K562 (cell line): Measurements from ENCODE around the gene TOMM6. TPM values are rescaled to one million over a fixed set of nuclear protein-coding genes. Genes with fewer than 3 reads are reported as not detected.
A peak's percentile ranks its signal among the peaks of the same experiment; 100 is the strongest.

ENCODE experiments used
- ARID1B ChIP-seq: fragments of 450-650 bp; IDR thresholded peaks from 2 replicates; pipeline ENCODE4 v1.6.1; 2016; ENCODE audit warnings: antibody characterized with exemption, mild to moderate bottlenecking, inconsistent platforms
- CBFB ChIP-seq: sonication (generic); formaldehyde crosslinking; IDR thresholded peaks from 2 replicates; pipeline ENCODE4 v1.4.0; 2020; ENCODE audit warnings: mild to moderate bottlenecking, missing genetic modification reagents
- CXXC5 ChIP-seq: fragments of 250-450 bp; sonication (Bioruptor Pico); IDR thresholded peaks from 2 replicates; pipeline ENCODE4 v1.8.0; 2022; ENCODE audit warnings: inconsistent platforms, mild to moderate bottlenecking, moderate library complexity
- FOXK1 ChIP-seq: sonication (generic); formaldehyde crosslinking; IDR thresholded peaks from 2 replicates; pipeline ENCODE4 v1.8.0; 2022; ENCODE audit warnings: missing genetic modification reagents, mild to moderate bottlenecking, borderline replicate concordance
- HCFC1 ChIP-seq: IDR thresholded peaks from 2 replicates; pipeline ENCODE4 v1.6.1; 2012; ENCODE audit warnings: low read depth, low read length, improper control_type of control experiment
- NR2C2 ChIP-seq, 2 experiments: fragments of 200-800 bp in 1 of 2; sonication (Bioruptor generic) in 1 of 2; sonication (generic) in 1 of 2; formaldehyde crosslinking in 1 of 2; IDR thresholded peaks; 2 replicates each; pipeline versions ENCODE4 v1.6.1 to v1.8.0; 2016 to 2022; ENCODE audit warnings: mild to moderate bottlenecking in 1 of 2, missing compliant biosample characterization in 1 of 2, missing genetic modification characterization in 1 of 2, missing genetic modification reagents in 1 of 2
- PCBP1 ChIP-seq: fragments of 200-400 bp; formaldehyde crosslinking; IDR thresholded peaks from 2 replicates; pipeline ENCODE4 v1.6.1; 2018; ENCODE audit warnings: mild to moderate bottlenecking, low read depth, low read length; ENCODE audit not compliant: poor library complexity, severe bottlenecking
- POLR2AphosphoS5 ChIP-seq: IDR thresholded peaks from 2 replicates; pipeline ENCODE4 v1.6.1; 2011; ENCODE audit warnings: mild to moderate bottlenecking, low read depth, low read length, moderate library complexity; ENCODE audit not compliant: control insufficient read depth, insufficient read depth
- POLR2B ChIP-seq: fragments of 450-650 bp; IDR thresholded peaks from 2 replicates; pipeline ENCODE4 v1.6.1; 2018; ENCODE audit warnings: low read depth; ENCODE audit not compliant: partially characterized antibody
- TOE1 ChIP-seq, 2 experiments: fragments of 450-650 bp in 1 of 2; sonication (generic) in 1 of 2; formaldehyde crosslinking in 1 of 2; IDR thresholded peaks; 2 replicates each; pipeline versions ENCODE4 v1.7.1 to v1.8.0; 2016 to 2022; ENCODE audit warnings: borderline replicate concordance in 2 of 2, mild to moderate bottlenecking in 2 of 2, antibody characterized with exemption in 1 of 2, inconsistent platforms in 1 of 2, low read depth in 1 of 2, missing genetic modification reagents in 1 of 2, moderate library complexity in 1 of 2
- VEZF1 ChIP-seq: fragments of 200-800 bp; sonication (Bioruptor generic); IDR thresholded peaks from 2 replicates; pipeline ENCODE4 v1.6.1; 2017; ENCODE audit warnings: missing genetic modification characterization, missing compliant biosample characterization
- ZBTB33 ChIP-seq: sonication (generic); formaldehyde crosslinking; IDR thresholded peaks from 2 replicates; pipeline ENCODE4 v1.8.1; 2023; ENCODE audit warnings: mild to moderate bottlenecking, missing genetic modification reagents
- ZNF592 ChIP-seq: fragments of 450-650 bp; IDR thresholded peaks from 2 replicates; pipeline ENCODE4 v1.6.1; 2017; ENCODE audit warnings: antibody characterized with exemption, mild to moderate bottlenecking
- ZNF639 ChIP-seq, 2 experiments: fragments of 200-800 bp in 1 of 2; sonication (Bioruptor generic) in 1 of 2; sonication (generic) in 1 of 2; formaldehyde crosslinking in 1 of 2; IDR thresholded peaks in 1 of 2; conservative IDR thresholded peaks in 1 of 2; 2 replicates each; pipeline versions ENCODE4 v1.5.0 to v1.6.1; 2016 to 2020; ENCODE audit warnings: missing compliant biosample characterization in 1 of 2, missing genetic modification characterization in 1 of 2, missing genetic modification reagents in 1 of 2
- polyA plus RNA-seq, 8 experiments: library from polyadenylated mRNA; depleted of rRNA in 4 of 8; stranded (reverse) in 5 of 8; unstranded in 3 of 8; fragments of >200 nt; fragmentation: Nextera tagmentation in 2 of 8; fragmentation: Illumina TruSeq in 1 of 8; extraction: Ambion mirVana in 2 of 8; extraction: Trizol in 1 of 8; gene quantifications; 2 replicates each; pipeline versions ENCODE4 v1.2.1 to v1.2.3, GENCODE V29; 2011 to 2014; ENCODE audit warnings: inconsistent platforms in 1 of 8, missing spikeins in 1 of 8
- total RNA-seq, 7 experiments: library from RNA; depleted of rRNA in 6 of 7; stranded (reverse); fragments of >200 nt in 6 of 7; fragmentation: Illumina TruSeq in 2 of 7; extraction: Trizol in 2 of 7; gene quantifications; 2 replicates each; pipeline versions ENCODE4 v1.2.1 to v1.2.3, GENCODE V29; 2011 to 2021; ENCODE audit warnings: low replicate concordance in 1 of 7

The TOMM6 gene
- total and polyA plus RNA-seq, 9 of the 15 experiments (the other 6 are each of a cell fraction or from before 2014, with no cell fraction given) = 380 to 2,097 (median 1,065) TPM

- TF ChIP-seq VEZF1 (peak; percentile 88), CBFB (CRISPR knock-in tag) (0 out of 2 replicates have a peak, but pooled peaks have one; percentile 22), HCFC1 (peak; percentile 82), POLR2B (peak; percentile 41), NR2C2 (CRISPR knock-in tag; IDR thresholded peaks at IDR 0.05) (peak; percentile 98), NR2C2 (tag; IDR thresholded peaks at IDR 0.05) (peak; percentile 99), CXXC5 (peak; percentile 92), PCBP1 (peak; percentile 92), FOXK1 (CRISPR knock-in tag) (0 out of 2 replicates have a peak, but pooled peaks have one; percentile 18), ZNF592 (no peak), ZNF639 (CRISPR knock-in tag; conservative IDR thresholded peaks at IDR 0.05 in 1 of 2, IDR thresholded peaks at IDR 0.05 in 1 of 2) (peak in 1 of 2 experiments; percentile 99; a peak in 2 of 4 replicates), ZBTB33 (CRISPR knock-in tag) (peak; percentile 85), POLR2AphosphoS5 (peak; percentile 22; the same call in 1 of the 2 replicates), TOE1 (IDR thresholded peaks at IDR 0.05; ENCODE audit: borderline replicate concordance) (peak; percentile 38; the same call in 1 of the 2 replicates), TOE1 (CRISPR knock-in tag; IDR thresholded peaks at IDR 0.05; ENCODE audit: borderline replicate concordance, low read depth) (no peak), ARID1B (peak; percentile 28; the same call in 1 of the 2 replicates)
These were observed 7.5 kb upstream of the TOMM6 start, which contains the start of gene FRS3 (continued) for GRCh38 chr6:41779788-41780550.
